Osteoblast (primary cell): Measurements from ENCODE around the gene NUMB. TPM values are rescaled to one million over a fixed set of nuclear protein-coding genes. Genes with fewer than 3 reads are reported as not detected.
A peak's percentile ranks its signal among the peaks of the same experiment; 100 is the strongest.

Experiments
- DNase-seq: peaks from one replicate; pipeline ENCODE4 v3.0.0; 2011; ENCODE audit warnings: low spot score, mixed read lengths; ENCODE audit not compliant: insufficient read length; ENCODE audit errors: missing footprints
- H2AFZ ChIP-seq: 2 replicates; pipeline ENCODE4 v1.6.0; 2011; ENCODE audit warnings: mild to moderate bottlenecking, low read length
- H3K27ac ChIP-seq: 2 replicates; pipeline ENCODE4 v1.5.1; 2011; ENCODE audit warnings: mild to moderate bottlenecking, low read depth, low read length, moderate library complexity
- H3K27me3 ChIP-seq: 2 replicates; pipeline ENCODE4 v1.6.0; 2012; ENCODE audit warnings: mild to moderate bottlenecking, control low read depth, inconsistent platforms, low read length, moderate library complexity; ENCODE audit not compliant: insufficient read depth
- H3K36me3 ChIP-seq: 2 replicates; pipeline ENCODE4 v1.5.1; 2011; ENCODE audit warnings: mild to moderate bottlenecking, low read length, control low read depth, moderate library complexity; ENCODE audit not compliant: insufficient read depth
- H3K4me1 ChIP-seq: 2 replicates; pipeline ENCODE4 v1.5.1; 2011; ENCODE audit warnings: mild to moderate bottlenecking, low read length, control low read depth, moderate library complexity; ENCODE audit not compliant: insufficient read depth
- H3K4me2 ChIP-seq: 2 replicates; pipeline ENCODE4 v1.6.0; 2011; ENCODE audit warnings: mild to moderate bottlenecking, low read length; ENCODE audit not compliant: insufficient read depth
- H3K4me3 ChIP-seq: fragments of 200-600 bp; sonication (generic); 3 replicates; pipeline ENCODE4 v1.5.1; 2012; ENCODE audit warnings: mild to moderate bottlenecking, low read length, inconsistent platforms; ENCODE audit not compliant: insufficient read depth
- H3K79me2 ChIP-seq: 2 replicates; pipeline ENCODE4 v1.6.0; 2012; ENCODE audit warnings: mild to moderate bottlenecking, low read length, control low read depth, inconsistent platforms; ENCODE audit not compliant: insufficient read depth
- H3K9me3 ChIP-seq: 2 replicates; pipeline ENCODE4 v1.5.1; 2011; ENCODE audit warnings: low read depth, low read length, control low read depth
- H4K20me1 ChIP-seq: 2 replicates; pipeline ENCODE4 v1.6.0; 2012; ENCODE audit warnings: mild to moderate bottlenecking, low read length, control low read depth; ENCODE audit not compliant: insufficient read depth
- CTCF ChIP-seq: IDR thresholded peaks from 2 replicates; pipeline ENCODE4 v1.5.1; 2011; ENCODE audit warnings: mild to moderate bottlenecking, low read depth, low read length, moderate library complexity; ENCODE audit errors: extremely low read depth
- total RNA-seq: library from RNA; depleted of rRNA; stranded (reverse); fragments of >200 nt; gene quantifications from 2 replicates; pipeline ENCODE4 v1.2.3, GENCODE V29; 2012

NUMB gene
- total RNA-seq, 1 donor, result 52.5 TPM

DNA sequence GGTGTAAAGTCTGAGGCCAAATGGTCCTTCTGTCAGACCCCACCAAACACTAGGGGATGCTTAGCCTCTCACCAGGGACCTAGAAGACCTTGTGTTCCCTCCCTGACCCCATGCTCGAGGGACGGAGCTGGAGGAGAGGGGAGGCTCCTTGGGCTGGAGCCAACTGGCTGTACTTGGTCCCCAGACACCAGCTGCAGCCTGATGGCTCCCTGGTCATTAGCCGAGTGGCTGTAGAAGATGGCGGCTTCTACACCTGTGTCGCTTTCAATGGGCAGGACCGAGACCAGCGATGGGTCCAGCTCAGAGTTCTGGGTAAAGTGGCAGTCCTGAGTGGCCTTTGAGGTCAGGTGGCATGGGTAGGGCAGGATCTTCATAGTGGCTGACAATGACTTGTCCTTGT is 192.0 kb downstream of the NUMB start:
- Histone ChIP-seq H3K4me1 (peaks cover 9% of the 10 kb centered on the region), H3K27me3 (no peaks in the 10 kb centered on the region), H3K36me3 (no peaks in the 10 kb centered on the region), H3K9me3 (no peaks in the 10 kb centered on the region), H3K4me3 (no peak overlapping the region), H3K79me2 (no peaks in the 10 kb centered on the region), H3K4me2 (no peak overlapping the region), H3K27ac (no peak overlapping the region), H2AFZ (no peak overlapping the region), H4K20me1 (no peaks in the 10 kb centered on the region)
- DNase-seq, result no peak
- TF ChIP-seq CTCF, result no peak

DNA sequence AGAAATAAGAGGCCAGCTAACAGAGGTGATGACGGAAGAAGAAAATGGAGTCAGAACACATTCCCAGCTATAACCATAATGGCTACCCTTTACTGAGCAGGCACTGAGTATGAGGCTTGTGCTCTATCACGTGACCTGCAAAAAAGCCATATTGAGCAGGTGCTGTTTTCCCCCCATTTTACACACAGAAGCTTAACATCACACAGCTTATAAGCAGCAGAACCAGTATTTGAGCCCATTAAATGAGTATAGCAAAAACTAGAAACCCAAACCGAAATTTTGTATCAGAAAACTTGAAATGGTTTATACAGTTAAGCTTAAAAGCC is 192.7 kb downstream of the NUMB start:
- H3K27ac ChIP-seq, result no peak overlapping the region
- H3K27me3 ChIP-seq, result no peaks in the 10 kb centered on the region
- no peaks in the 10 kb centered on the region for H3K36me3 ChIP-seq
- H3K4me2 ChIP-seq, result no peak overlapping the region
- no peaks in the 10 kb centered on the region for H3K9me3 ChIP-seq
- H2AFZ ChIP-seq, result no peak overlapping the region
- H3K4me1 ChIP-seq, result peaks cover 9% of the 10 kb centered on the region
- H4K20me1 ChIP-seq, result no peaks in the 10 kb centered on the region
- TF ChIP-seq CTCF, result no peak
- no peak overlapping the region for H3K4me3 ChIP-seq
- DNase-seq, result peak; percentile 74
- no peaks in the 10 kb centered on the region for H3K79me2 ChIP-seq

GRCh38 chr14:73264885-73265720 is 193.2 kb downstream of the NUMB start:
- H4K20me1 ChIP-seq, result no peaks in the 10 kb centered on the region
- H3K4me3 ChIP-seq, result no peak overlapping the region
- no peak overlapping the region for H3K4me2 ChIP-seq
- H3K79me2 ChIP-seq, result no peaks in the 10 kb centered on the region
- DNase-seq, result peak; percentile 83
- no peak overlapping the region for H3K27ac ChIP-seq
- H3K36me3 ChIP-seq, result no peaks in the 10 kb centered on the region
- no peaks in the 10 kb centered on the region for H3K27me3 ChIP-seq
- no peaks in the 10 kb centered on the region for H3K9me3 ChIP-seq
- H3K4me1 ChIP-seq, result peaks cover 3% of the 10 kb centered on the region
- no peak for TF ChIP-seq CTCF
- no peak overlapping the region for H2AFZ ChIP-seq

- H3K4me2 ChIP-seq, result no peak overlapping the region
- no peaks in the 10 kb centered on the region for H4K20me1 ChIP-seq
- no peak overlapping the region for H3K4me3 ChIP-seq
- no peak overlapping the region for H3K27ac ChIP-seq
- H3K27me3 ChIP-seq, result no peaks in the 10 kb centered on the region
- DNase-seq, result no peak
- no peak overlapping the region for H2AFZ ChIP-seq
- no peaks in the 10 kb centered on the region for H3K79me2 ChIP-seq
- H3K9me3 ChIP-seq, result no peaks in the 10 kb centered on the region
- no peaks in the 10 kb centered on the region for H3K4me1 ChIP-seq
- no peak for TF ChIP-seq CTCF
- H3K36me3 ChIP-seq, result no peaks in the 10 kb centered on the region
Observed at GRCh38 chr14:73264080-73264884, 194.1 kb downstream of the NUMB start.
